Embryonic facial prominence (tissue), 1 donor: ENCODE results near the gene MN1.

ENCODE experiments used
- DNase-seq: peaks from one replicate; pipeline ENCODE4 v3.0.0-alpha.2; 2016; ENCODE audit errors: extremely low spot score

The MN1 gene

DNA sequence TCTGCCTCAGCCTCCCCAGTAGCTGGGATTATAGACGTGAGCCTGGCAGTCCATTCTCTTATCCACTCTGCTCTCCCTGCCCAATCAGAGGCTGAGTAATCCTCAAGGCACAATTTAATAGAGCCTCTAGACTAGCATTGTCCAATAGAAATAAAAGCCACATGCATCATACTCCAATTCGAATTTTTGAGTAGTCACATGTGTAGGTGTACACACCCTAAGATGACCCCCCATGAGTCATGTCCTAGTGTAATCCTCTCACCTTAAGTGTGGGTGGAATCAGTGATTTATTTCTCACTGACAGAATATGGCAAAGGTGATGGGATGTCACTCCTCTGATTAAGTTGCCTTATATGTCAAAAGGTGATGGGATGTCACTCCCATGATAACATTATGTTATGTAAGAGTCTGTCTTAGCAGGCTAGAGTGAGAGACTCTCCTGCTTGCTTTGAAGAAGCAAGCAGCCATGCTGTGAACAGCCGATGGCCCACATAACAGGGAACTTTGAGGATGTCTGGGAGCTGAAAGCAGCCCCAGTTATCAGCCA lies 61.3 kb downstream of the MN1 start:
- DNase-seq, result no peak

DNA sequence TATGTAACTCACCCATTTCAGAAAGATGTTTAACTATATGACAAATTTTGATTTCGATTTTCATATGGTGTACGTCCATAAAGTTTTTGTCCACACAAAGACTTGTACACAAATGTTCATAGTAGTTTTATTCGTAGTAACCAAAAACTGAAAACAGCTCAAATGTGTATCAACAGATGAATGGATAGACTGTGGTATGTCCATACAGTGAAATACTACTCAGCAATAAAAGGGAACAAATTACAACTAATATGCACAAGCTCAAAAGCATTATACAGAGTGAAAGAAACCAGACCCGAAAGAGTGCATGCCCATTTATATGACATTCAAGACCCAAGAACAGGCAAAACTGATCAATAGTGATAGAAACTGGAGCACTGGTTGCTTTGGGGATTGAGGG lies 64.0 kb downstream of the MN1 start:
- no peak for DNase-seq

DNA sequence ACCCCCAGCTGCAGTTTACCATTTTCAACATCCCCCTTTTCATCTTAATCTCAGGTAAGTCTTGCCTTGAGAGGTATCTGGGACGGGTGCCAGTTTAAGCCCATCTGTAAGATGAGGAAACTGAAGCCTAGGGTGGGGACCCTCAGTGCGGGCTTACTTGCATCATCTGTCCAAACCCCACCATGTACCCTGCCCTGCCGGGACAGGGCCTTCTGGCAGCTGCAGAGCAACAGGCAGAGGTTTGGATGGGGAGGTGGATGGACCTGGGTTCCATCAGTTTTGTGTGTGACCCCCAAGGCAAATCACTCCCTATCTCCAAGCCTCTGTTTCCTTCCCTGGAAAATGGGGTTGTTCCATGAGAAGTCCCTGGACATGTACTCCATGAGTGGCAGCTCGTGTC lies 67.5 kb downstream of the MN1 start:
- DNase-seq, result no peak

DNA sequence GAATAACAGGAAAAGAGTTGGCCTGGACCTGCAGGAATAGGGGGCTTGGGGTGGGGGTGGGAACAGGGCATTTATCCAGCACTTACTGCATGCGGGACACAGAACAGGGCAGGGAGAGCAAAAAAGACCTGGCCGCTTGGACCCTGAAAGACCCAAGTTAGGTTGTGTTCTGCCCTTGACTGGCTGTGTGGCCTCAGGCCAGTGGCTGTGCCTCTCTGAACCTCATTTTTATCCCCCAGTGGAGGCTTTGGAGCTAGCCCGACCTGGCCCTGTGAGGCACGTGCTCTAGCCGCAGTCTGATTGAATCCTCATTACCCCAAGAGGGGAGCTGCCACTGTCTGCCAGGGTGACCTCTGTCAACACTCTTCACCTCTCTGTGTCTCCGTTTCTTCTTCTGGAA lies 68.7 kb downstream of the MN1 start:
- no peak for DNase-seq

DNA sequence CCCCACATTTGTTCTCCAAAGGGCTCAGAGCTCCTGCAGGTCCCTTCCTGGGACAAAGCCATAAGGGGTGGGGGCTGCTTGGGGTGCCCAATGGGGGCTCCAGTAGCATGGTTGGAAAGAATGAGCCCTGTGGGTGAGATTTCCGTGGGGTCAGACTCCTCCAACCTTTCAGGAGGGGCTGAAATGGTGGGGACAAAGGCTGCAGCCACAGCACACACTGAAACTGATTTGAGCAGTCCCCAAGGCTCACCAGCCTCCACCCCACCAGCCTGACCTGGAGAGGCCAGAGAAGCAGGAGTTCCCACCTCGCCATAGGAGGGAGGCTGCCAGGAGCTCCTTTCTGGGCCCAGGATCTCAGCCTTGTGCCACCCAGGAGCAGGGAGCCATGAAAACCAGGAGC lies 69.2 kb downstream of the MN1 start:
- DNase-seq, result no peak

DNA sequence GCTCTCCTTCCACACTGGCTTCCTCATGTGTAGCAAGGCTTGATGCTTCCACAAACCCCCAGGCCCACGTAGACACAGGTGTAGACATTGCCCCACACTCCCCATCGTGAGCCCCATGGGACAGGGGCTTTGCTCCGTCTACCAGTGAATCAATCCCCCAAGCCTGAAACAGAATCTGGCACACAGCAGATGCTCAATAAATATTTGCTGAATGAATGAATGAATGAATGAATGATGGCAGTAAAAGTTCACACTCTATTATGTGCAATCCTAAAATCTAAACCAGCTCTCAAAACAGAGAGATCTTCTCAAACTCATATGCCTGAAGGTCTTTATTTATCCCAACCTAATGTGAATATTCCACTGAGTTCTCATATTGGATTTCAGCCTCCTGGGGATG lies 69.9 kb downstream of the MN1 start:
- DNase-seq, result no peak

DNA sequence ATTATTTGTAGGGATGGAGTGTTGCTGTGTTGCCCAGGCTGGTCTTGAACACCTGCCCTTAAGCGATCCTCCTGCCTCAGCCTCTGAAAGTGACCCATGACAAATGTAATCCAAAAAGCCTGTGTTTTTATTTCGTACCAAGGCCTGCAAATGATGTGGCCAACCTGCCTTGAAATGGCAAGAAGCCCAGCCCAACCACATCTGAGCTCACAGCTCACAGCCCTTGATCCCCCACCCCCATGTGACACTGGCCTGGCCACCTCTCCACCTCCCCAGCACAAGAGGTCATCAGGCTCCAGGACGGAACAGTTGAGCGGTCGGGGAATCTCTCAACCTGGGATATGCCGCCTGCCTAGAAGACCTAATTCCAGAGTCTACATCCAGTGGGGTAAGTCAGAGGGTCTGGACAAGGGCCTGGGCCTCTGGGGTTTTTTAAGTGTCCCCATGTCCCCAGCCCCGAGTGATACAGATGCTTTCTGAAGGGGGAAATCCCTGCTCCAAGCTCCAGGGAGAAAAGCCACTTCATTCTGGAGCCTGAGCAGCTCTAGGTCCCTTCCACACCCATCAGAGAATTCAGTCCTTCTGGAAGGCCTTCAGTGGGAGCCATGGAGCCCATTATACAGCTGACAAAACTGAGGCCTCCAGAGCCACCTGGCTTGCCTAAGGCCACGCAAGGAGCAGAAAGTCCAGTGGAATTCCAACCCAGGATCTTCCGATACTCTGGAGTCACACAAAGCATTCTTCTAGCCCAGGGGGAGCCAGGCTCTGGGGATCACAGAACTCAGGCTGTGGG lies 70.7 kb downstream of the MN1 start:
- no peak for DNase-seq

DNA sequence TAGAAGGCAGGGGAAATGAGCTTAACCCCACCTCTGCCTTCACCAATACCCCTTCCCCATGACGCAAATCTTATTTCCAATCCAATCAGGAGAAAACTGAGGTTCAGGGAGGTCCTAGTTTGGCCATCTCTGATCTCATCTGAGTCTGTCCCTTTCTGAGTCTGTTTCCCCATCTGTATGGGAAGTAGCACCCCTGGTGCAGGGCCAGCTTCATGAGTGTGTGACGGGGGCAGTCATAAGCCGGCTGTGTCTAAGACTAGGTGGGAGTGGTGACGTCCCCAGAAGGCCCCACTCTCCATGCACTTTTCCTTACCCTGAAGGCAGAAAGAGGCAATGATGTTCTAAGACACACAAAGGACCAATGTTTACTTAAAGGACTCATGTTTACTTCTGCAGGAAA lies 72.3 kb downstream of the MN1 start:
- DNase-seq, result no peak

DNA sequence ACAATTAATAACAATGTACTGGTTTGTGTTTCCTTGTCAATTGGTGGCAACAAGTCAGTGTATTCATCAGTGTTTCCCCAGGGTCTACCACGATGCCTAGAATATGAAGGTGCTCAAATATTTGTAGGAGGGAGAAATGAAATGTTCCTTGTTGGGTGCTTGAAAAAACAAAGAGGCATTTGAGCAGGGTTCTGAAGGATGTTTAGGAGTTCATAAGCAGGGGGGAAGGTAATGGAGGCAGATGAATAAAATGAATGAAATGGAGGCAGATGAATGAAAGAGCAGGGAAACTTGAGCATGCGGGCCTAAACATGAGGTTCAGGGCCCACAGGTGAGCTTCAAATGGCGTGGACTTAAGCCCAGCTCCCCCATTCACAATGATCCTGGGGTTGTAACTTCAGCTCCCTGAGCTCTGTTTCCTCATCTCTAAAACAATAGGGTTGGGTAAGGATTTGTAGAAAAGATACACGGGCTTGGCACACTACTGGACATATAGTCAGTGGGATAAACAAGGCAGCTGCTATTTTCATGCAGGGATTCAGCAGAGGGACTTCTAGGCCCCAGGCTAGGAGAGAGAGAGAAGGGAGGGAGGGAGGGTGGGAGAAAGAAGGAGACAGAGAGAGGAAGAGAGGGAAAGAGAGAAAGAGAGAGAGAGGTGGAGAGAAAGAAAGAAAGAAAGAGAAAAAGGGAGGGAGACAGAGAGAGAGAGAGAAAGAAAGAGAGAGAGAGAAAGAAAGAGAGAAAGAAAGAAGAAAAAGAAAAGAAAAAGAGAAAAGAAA lies 73.7 kb downstream of the MN1 start:
- DNase-seq, result no peak

DNA sequence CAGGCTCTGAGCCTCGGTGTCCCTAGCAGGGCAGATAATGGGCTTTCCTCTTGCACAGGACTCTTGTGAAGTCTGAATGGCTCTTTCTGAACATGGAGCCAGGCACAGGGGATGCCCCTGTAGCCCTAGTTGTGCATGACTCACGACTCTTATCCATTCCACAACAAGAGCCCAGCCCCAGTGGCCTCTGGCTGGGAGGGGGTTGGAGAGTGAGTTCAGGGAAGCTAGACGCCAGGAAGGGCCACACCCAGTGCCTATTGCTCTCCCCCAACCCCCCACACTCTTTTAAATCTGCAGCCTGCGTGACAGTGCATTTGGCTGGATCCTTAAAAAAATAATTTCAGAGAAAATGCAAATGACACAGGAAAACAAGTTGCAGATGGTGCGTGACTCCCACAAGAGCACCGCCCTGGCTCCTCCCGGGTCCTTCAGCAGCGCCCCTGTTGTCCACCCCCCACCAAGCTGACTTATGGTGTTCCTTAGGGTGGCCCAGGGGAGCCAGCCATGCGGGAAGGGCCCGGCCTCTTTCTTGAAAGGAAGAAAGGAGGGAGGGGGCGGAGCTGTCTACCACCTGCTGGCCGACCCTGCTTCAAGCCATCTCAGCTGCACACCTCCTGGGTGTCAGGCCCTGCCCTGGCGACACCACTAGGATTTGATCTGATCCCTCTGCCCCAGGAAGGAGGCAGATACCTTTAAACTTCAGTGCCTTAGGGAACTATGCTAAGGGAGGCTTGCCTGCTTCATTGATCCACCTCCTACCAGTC lies 74.7 kb downstream of the MN1 start:
- no peak for DNase-seq

DNA sequence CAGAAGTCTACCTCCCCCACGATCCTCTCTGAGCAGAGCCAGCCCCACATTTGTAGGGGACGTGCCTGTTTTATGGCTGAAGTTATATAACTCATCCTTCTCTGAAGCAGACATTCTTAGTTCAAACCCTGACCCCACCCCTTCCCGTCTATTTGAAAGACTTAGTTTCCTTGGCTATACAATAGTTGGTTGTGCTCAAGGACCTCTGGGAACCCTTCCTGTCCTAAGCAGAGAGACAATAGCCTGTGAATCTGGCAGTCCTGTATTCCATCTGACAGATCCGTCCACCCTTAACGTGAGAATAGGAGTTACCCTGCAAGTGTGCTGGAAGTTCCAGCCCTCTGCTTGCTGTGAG lies 75.2 kb downstream of the MN1 start:
- DNase-seq, result no peak

DNA sequence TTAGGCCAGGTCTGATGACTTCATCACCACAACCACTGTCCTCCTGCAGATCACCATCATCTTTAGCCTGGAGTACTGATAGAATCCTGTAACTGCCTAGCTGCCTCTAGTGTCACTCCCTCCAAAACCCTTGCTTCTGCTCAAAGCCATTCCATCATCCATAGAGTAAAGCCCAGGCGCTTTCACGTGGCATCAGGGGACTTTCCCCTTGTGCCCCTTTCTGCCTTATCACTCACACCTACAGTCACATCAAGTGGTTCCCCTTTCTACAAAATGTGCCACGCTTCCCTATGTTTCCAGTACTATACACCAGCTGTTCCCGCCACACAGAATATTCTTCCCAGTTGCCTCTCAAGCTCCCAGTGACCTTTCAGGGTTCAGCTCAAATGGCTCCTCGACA lies 75.9 kb downstream of the MN1 start:
- no peak for DNase-seq

DNA sequence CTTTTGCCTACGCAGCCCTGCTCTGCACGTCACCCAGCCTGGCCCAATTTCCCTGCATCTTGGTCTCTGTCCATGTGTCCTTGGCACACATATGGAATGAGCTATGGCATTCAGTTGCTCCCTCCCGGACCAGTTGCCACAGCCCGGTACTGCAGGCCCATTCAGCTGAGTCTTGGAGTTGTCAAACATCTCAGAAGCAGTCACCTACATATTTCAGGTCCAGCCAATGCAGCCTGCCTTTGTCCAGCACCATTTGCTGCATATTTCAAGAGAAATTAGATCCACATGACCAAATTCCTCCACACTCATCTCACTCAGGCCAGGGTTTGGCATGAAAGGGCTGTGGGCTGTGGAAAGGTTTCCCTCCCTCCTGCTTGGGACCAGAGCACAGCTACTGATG lies 76.8 kb downstream of the MN1 start:
- DNase-seq, result no peak

DNA sequence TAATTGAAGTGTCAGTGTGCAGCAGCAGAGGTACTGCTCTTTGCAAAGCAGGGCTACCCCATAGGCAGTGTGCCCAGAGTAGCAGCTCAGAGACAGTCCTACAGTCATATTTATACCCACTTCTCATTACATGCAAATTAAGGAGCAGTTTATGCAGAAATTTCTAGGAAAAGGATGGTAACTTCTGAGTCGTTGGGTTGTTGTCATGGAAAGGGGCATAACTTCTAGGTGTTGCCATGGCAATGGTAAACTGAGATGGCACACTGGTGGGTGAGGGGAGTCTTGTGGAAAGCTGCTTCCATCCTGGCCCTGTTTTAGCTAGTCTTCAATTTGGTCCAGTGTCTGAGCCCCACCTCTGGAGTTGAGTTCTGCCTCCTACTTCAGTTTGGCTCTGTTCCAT lies 77.4 kb downstream of the MN1 start:
- DNase-seq, result no peak

DNA sequence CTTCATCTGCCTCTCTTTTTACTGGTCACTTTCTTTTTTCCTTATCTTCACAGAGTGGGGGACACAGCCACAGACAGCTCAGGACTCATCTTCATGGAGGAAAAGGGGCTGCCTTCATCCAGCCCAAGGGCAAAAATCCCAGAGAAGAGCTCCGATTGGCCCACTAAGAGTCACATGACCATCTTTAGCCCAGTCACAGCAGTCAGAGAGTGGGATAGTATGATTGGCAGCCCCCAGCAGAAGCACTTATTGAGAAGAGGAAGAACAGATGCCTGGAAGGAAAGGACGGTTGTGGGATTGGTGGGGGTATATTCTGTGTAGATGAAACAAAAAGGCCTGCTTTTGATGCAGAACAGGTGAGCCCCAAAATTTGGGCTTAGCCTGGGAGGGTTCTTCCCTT lies 77.8 kb downstream of the MN1 start:
- DNase-seq, result no peak

DNA sequence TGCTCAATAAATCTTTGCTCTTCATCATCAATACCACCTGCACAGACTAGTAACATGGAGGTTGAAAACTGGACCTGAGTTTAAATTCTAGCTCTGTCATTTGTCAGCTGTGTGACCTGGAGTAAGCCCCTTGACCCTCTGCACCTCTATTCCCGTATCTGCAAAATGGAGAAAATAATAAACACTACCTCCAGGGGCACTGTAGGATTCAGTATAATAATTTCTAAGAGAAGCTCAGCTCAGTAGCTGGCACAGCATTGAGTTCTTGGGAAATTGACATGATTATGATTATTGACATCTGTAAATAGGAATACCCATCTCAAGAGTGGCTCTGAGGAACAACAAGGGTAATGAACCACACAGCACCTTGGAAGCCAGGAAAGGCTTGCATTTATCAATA lies 78.4 kb downstream of the MN1 start:
- no peak for DNase-seq

DNA sequence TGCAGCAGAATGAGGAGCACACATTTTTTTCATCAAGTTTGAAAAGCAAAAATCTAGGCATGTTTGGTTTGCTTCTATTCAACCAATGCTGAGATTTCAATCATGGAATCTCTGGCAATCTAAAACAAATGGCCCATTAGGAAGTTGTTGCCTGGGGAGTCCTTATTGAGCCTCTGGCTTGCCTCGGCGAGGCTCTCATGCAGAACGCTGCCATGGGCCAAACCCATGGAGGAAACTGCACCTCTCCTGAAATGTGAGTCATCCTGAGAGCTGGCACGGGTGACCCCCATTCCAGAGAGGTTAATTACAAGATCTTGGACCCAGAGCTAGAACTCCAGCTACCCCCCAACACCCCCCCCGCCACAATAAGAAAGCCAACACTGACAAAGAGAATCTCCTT lies 80.7 kb downstream of the MN1 start:
- DNase-seq, result no peak

DNA sequence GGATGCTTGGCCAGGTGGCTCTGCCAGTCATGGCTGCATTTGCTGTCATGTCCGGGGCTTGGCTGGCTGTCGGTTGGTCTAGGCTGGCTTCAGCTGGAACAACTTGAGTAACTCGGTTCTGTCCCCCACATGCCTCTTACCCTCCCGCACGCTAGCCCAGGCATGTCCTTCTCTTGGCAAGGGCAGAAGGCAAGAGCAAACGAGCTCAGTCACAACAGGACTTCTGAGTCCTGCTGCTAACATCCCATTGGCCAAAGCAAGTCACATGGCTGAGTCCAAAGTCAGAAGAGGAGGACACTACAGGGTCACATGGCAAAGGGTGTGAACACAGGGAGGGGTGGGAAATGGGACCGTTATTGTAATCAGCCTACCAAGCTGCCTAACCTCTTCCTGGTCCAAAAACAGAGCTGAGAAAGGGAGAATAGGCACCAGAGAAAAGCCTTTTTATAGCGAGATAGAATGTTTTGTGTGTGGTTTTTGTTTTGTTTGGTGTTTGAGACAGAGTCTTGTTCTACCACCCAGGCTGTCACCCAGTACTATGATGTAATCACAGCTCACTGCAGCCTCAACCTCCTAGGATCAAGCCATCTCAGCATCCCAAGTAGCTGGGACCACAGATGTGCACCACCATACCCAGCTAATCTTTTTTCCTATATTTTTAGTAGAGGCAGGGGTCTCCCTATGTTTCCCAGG lies 81.9 kb downstream of the MN1 start:
- no peak for DNase-seq

DNA sequence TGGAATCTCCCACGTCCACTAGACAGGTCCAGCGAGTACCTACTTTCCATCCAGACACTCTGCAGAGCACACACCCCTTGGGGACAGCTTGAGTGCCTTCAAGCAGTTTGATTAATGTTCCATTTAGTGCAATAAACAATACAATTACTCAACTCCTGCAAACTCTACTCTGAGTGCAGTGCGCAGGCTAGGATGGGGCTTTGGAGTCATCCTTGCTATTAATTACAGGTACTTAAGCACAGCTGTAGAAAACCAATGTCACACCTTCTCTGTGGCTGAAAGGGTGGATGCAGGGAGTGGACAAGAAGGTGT lies 82.6 kb downstream of the MN1 start:
- no peak for DNase-seq

DNA sequence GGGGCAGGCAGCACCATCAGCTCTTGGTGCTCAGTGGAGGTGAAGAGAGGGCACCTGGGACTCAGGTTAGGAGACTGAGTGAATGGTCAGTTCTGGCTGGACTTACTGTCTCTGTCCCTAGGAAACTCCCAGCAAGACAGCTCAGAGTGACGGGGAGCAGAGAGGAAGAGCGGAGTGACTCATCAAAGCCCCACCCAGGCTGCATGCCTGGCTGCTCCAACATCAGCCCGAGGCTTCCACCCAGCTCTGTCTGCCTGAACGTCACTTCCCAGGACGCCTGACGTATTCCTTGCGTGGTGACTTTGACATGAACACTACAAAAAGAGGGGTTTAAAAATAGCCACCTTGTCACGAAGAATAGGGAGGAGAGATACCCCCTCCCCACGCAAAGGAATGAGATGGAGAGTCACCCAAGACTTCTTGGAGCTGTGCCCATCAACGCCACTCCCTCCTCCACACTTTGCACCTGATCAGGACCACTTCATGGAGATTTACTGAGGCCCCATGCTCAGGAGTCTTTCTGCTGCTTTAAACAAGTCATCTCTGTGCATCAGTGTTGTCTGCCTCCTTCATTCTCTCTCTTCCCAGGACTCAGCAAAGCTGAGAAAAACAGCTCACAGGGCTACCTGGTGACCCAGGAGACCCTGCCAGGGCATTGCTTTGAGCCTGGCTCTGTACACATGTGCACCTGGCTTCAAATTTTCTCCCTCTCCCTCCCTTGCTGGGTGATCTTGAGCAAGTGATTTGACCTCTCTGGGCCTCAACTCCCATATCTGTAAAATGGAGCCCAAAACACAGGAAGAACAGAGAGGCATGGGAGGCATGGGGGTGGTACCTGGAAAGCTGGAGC lies 83.1 kb downstream of the MN1 start:
- no peak for DNase-seq

DNA sequence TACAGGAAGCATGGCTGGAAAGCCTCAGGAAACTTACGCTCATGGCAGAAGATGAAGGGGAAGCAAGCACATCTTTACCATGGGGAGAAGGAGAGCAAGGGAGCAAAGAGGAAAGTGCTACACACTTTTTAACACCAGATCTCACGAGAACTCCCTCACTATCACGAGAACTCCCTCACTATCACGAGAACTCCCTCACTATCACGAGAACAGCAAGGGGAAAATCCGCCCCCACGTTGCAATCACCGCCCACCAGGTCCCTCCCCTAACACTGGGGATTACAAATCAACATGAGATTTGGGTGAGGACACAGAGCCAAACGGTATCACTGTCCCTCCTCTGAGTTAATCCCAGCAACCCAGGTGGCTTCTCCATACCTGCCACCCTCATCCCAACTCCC lies 84.5 kb downstream of the MN1 start:
- DNase-seq, result no peak
